Right forelimb (tissue), 1 donor: ENCODE measurements around the gene HMCN2.

Experiments
- DNase-seq: peaks from one replicate; pipeline ENCODE4 v3.0.0-alpha.2; 2018

The HMCN2 gene, protein sequence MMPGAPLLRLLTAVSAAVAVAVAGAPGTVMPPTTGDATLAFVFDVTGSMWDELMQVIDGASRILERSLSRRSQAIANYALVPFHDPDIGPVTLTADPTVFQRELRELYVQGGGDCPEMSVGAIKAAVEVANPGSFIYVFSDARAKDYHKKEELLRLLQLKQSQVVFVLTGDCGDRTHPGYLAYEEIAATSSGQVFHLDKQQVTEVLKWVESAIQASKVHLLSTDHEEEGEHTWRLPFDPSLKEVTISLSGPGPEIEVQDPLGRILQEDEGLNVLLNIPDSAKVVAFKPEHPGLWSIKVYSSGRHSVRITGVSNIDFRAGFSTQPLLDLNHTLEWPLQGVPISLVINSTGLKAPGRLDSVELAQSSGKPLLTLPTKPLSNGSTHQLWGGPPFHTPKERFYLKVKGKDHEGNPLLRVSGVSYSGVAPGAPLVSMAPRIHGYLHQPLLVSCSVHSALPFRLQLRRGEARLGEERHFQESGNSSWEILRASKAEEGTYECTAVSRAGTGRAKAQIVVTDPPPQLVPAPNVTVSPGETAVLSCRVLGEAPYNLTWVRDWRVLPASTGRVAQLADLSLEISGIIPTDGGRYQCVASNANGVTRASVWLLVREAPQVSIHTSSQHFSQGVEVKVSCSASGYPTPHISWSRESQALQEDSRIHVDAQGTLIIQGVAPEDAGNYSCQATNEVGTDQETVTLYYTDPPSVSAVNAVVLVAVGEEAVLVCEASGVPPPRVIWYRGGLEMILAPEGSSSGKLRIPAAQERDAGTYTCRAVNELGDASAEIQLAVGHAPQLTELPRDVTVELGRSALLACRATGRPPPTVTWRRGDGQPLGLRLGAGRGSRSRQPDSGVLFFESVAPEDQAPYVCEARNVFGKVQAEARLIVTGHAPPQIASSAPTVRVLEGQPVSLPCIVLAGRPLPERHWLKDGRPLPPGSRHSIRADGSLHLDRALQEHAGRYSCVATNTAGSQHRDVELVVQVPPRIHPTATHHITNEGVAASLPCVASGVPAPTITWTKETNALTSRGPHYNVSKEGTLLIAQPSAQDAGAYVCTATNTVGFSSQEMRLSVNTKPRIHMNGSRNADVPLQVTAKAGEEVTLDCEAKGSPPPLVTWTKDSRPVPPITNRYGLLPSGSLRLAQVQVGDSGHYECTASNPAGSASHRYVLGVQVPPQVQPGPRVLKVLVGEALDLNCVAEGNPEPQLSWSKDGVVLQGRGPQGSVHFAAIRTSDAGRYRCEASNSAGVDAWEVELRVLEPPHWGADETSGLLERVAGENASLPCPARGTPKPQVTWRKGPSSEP (N-terminal part only)

DNA sequence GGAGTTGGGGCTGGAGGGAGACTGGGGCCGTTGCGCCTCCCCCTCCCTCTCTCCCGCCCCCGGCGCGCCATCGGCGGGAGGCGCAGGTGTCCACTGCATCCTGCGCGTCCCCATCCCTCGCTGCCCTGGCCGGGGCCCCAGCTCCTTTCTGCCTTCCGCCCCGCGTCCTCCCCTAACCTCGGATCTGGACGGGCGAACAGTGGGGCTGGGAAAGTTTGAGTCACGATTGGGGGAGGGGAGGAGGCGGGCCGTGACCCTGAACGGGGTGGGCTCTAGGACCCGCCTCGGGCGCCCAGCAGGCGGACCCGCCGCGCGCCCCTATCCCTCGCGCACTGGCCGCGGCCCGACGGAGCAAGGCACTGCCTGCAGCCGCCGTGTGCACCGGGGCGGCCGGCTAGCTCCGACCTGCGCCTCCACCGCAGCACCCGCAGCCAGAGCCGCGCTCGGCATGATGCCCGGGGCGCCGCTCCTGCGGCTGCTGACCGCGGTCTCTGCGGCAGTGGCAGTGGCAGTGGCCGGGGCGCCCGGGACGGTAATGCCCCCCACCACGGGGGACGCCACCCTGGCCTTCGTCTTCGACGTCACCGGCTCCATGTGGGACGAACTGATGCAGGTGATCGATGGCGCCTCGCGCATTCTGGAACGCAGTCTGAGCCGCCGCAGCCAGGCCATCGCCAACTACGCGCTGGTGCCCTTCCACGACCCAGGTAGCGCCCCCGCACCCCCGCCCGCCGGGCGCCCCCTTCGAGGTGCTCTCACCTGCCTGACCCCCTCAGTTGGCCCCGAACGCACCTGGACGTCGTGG is at the start of gene HMCN2:
Gene HMCN2 (plus strand): TSS at position 330 of the 805 bp plus-strand sequence. CDS start 119 bp downstream, at position 449.
- no peak for DNase-seq

DNA sequence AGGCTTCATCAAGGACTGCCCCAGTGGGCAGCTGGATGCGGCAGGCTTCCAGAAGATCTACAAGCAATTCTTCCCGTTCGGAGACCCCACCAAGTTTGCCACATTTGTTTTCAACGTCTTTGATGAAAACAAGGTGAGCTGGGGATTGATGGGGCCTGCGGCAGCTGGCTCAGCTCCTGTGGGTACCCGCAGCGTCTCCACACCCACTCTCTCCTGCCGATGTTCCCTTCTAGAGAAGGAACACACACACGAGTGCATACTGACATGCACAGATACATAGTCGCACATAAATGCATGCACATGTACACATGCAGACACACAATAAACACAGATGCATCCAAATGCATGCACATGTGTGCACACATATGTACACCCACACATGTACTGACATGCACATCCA is 47.7 kb upstream of the HMCN2 start:
- no peak for DNase-seq

DNA sequence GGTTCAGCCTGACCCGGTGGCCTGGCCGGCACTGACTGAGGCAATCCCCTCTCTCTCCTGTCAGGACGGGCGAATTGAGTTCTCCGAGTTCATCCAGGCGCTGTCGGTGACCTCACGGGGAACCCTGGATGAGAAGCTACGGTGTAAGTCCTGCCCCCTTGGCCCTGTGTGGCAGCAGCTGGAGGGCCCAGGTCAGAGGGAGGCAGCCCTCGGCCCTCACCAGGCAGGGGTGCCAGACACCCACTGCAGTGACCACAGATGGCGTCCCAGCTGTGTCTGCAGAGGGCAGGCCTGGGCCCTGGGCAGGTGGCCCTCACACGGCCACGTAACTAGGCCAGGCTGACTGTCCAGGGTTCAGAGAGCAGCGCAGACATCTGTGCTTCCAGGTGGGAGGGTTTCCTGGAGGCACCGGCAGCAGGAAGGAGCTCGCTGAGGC is 45.9 kb upstream of the HMCN2 start:
- no peak for DNase-seq

DNA sequence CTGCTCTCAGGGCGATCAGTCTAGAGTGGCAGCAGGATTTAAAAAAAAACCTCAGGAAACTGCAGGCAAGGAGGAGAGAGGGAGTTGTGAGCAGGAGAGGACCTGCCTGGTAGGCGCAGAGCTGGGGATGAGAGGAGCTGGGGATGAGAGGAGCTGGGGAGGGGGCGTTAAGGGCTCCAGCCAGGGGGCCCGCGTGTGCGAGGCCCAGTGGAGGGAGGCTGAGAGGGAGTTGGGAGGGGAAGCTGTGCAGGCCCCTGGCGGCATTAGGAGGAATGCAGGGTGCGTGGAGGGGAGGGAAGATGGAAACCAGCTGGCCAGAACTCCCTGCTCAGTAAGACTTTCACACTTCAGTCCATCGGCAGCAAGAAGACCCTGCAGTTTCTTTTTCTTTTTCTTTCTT is 45.2 kb upstream of the HMCN2 start:
- DNase-seq, result no peak

DNA sequence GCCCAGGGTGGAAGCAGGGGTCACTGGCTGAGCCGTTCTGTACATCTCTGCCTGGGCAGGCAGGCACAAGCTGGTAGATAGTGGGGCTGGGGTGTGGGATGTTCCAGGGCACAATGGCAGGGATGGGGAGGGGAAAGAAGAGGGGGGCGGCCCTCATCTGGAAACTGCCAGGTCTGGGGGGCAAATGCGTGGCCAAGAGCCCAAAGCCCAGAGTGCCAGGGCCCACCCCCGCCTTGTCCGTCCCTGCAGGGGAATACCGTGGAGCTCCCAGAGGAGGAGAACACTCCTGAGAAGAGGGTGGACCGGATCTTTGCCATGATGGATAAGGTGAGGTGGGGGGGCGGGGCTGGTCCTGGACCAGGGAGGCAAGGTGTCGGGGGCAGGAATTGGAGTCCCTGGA is 42.7 kb upstream of the HMCN2 start:
- no peak for DNase-seq

DNA sequence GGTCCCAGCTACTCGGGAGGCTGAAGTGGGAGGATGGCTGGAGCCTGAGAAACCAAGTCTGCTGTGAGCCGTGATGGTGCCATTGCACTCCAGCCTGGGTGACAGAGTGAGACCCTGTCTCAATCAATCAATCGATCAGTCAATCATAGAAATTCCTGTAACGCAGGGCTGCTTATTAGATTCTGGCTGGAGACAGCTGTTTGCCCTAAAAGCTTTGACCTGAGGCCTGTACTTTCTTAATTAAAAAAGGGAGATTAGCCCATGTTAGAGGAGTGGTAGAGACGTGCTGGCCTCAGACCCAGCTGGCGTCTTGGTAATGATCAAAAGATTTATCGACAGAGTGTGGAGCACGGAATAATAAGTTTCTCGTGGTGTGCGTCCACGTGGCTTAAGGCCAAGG is 40.5 kb upstream of the HMCN2 start:
- DNase-seq, result no peak

DNA sequence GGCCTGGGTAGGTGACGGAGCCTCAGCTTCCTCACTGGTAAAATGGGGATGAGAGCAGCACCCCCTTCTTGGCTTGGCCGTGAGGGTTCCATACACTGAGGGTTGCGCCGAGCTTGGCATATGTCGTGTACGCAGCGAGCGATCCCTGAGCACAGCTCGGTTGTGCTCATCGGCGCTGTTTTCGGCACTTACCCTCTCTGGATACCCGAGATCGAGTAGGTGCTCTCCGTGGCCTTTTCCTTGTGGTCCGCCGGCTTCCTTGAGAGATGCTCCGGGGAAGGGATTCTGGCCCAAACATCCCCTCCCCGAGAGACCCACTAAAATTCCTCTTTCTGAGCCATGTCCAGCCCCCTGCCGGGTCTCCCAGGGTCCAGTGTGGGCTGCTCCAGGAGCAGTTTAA is 40.0 kb upstream of the HMCN2 start:
- no peak for DNase-seq

DNA sequence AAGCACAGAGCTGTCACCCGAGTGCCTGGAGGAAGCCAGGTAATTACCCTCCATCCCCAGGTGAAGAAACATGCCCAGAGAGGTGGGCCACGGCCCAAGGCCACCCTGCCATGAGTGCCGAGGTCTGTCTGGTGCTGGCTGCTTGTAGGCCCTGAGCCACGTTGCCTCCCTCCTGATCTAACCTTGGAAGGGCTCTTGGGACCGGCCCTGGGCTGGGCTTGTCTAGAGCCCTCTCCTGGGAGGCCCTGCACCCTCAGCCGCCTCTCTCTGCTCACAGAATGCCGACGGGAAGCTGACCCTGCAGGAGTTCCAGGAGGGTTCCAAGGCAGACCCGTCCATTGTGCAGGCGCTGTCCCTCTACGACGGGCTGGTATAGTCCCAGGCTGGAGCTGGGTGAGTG is 39.4 kb upstream of the HMCN2 start:
- no peak for DNase-seq

DNA sequence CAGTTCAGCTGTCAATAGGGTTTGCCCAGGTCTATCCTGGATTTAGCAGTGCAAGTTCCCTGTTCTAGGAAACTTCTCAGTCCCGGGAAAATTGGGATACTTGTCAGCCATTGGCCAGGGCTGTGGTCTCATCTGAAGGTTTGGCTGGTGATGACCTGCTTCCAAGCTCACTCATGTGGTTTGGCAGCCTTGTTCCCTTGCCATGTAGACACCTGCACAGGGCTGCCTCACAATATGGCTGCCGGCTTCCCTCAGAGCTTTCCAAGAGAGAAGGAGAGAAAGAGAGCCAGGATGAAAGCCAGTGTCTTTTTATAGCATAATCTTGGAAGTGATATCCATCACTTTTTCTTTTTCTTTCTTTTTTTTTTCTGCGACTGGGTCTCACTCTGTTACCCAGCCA is 37.7 kb upstream of the HMCN2 start:
- DNase-seq, result no peak

DNA sequence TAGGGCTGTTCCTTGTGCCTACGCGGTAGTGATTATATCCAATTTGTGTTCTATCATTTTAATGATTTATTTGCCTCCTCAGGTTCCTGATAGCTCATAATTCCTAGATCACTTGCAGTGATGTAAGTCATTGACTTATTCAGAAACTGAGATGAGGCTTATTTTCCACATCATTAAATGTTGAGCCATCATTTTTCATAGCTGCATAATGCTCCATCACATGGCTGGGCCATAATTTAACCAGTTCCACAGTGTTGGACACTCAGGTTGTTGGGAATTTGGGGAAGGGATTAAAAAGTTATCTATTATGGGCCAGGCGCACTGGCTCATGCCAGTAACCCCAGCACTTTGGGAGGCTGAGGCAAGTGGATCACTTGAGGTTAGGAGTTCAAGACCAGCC is 35.8 kb upstream of the HMCN2 start:
- DNase-seq, result no peak

DNA sequence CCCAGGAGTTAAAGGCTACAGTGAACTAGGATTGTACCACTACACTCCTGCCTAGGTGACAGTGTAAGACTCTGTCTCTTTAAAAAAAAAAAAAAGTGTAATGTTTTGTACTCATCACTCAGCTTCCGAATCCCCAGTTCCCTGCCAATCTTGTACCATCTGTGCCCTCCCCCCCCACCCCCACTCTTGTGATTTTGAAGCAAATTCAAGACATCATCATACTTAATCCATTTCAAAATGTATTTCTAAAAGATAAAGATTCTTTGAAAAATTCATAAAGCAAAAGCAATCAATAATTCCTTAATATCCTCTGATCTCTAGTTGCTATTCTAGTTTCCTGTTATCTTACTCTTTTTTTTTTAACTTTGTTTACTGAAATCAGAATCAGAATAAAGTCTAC is 34.9 kb upstream of the HMCN2 start:
- DNase-seq, result no peak

DNA sequence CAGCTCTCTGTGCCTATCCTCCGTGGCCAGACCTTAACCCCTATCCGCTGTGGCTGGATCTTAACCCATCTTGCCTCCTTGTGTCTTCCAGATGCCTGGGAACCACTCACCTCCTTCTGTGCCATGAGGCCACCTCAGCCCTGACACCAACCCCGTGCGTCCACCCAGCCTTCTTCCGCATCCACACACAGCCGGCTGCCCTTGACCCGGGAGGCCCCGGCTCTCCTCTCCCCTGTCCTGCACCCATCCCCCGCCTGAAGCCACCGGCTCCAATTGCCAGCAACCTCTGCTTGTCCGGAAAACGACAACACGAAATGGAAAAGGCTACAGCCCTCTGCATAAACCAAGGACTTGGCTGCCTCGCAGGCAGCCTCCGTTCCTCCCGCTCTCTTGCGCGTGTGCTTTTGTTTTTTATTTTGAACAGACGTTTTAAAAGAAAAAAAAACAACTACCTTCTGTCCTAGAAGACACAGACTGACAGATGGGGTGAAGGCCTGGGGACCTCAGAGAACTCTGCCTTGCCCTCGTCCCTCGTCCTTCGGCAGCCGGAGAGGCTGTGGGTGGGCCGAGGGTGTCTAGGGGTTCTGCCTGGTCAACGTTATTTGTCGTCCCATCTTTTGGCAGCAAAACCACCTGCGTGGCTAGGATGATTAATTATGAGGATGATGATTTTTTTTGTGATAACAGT is 32.5 kb upstream of the HMCN2 start:
- DNase-seq, result no peak

DNA sequence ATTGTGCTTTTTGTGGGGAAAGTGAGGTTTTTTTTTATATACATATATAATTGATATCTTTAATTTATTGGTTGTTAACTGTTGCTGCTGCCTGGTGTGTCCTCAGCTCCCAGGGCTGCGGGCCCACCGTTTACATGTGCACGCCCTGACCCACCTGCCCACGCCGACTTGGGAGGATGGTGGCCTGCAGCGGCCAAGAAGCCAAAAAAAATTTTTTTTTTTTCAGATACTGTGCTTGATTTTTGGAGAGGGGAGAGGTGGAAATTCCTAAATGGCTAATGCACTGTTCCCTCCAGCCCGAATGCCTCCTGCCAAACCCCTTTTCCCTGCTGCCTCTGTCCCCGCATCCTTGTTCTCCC is 32.0 kb upstream of the HMCN2 start:
- no peak for DNase-seq

DNA sequence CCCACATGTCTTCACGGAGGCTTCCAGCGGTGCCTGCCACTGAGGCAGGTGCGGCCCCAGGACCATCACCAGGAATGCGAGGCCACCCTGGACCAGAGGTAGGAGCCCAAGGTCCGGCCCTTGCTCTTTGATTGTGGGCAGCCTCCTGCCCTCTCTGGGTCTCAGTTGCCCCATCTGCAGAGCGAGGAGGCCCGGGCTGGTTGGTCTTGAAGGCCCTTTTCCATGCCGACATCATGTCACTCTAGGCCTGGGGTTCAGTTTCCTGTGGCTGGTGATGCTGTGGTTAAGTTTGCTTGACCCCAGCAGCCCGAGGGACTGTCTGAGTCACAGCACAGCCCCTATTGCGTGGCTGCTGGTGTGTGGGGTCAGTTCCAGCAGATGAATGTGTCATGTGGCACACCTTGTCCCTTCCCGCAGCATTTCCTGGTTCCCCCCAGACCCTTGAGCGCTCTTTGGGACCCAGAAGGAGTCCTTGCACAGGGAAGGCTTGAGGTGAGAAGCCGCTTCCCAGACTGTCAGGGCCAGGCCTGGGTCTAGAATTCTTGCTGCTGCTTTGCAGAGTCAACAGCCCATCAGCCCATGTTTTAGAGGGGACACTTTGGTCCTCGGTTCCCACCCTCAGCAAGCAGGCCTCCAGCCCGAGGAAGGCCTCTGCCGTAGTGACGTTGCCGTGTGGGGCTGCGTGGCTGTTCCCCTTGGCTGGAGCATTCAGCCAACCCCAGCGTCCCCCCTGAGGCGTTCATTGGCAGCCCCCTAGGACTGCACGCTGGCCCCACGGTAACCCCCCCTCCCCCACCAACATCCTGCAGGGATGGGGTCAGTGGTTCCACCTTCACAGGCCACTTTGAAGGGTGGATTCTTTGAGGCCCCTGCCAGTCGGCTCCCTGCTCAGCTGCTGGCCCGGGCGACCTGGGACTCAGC is 31.0 kb upstream of the HMCN2 start:
- DNase-seq, result no peak

DNA sequence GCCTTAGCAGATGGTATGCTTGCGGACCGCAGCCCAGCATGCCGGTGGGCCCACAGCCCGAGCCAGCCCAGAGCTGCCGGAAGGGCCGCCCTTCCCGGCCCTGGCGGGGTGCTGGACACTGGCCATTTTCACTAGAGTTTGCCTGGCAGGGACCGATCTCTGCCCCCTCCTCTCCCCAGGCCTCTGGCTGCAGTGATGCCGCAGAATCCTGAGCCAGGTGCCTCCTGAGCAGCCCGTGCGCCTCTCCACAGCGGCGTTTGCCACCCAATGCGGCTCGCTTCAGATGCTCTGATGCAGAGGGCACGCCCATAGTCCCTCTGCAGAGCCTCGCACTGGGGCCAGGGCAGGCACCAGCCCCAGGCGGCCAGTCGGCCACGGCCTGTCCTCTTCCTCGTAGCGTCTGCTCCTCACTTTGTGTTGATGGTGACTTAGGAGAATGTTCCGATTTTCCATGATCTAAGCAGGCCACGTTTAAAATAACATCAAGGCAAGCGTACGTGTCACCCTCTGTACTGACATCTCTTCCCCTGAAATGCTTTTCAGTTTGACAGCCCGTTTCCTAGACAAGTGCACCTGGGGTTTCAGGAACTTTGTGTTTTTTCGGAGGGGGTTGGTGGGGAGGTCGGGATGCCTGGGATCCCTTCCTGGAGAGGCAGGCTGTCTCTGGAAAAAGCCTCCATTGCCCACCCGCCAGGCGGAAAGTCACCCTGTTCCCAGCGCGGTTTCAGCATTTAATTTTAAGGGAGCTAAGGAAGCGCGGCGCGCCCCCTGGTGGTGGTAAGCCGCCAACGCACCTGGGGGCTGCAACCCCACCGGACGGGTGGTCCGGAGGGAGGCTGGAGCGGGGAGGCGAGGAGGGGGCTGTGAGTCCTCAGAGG is 29.8 kb upstream of the HMCN2 start:
- DNase-seq, result peak; percentile 86

DNA sequence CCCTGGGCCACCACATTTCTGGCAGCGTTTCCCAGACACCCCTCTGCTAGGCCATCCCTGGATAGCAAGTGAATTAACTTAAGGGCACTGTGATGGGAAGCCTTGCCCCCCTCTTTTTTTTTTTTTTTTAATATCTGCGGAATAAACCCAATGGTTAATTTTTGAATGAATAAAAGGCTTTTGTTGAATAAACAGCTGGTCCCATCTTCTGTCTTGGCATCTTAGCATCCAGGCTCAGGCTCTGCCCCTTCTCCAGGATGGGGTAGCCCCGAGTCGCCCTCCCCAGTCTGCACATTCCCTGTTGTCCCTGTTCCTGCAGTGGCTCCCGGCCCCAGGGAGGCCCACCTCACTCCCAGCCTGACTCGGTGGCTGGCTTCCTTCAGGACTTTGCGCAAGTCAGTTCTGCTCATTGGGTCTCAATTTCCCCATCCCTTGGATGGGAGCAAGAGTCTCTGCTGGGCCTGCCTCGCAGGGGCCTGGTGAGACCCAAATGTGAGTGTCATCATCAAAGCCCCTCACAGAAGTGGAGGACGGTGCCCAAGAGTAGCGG is 29.0 kb upstream of the HMCN2 start:
- DNase-seq, result no peak

DNA sequence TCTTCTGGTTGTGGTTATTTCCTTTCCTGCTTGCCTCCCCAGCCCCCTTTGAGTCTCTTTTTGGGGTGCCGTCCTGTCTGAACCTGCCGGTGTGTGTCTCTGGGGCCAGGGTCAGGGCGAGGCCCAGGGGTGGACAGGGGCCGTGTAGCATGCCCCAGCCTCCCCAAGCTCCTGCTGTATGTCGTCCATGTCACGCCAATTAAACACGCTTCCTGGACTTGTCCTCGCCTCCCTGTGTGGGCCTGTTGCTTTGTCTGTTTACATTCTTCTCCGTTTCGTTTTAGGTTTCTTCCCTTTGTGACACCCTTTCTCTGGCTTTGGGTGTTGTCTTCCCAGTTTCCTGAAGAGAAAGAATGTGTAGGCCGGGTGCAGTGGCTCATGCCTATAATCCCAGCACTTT is 28.5 kb upstream of the HMCN2 start:
- no peak for DNase-seq

DNA sequence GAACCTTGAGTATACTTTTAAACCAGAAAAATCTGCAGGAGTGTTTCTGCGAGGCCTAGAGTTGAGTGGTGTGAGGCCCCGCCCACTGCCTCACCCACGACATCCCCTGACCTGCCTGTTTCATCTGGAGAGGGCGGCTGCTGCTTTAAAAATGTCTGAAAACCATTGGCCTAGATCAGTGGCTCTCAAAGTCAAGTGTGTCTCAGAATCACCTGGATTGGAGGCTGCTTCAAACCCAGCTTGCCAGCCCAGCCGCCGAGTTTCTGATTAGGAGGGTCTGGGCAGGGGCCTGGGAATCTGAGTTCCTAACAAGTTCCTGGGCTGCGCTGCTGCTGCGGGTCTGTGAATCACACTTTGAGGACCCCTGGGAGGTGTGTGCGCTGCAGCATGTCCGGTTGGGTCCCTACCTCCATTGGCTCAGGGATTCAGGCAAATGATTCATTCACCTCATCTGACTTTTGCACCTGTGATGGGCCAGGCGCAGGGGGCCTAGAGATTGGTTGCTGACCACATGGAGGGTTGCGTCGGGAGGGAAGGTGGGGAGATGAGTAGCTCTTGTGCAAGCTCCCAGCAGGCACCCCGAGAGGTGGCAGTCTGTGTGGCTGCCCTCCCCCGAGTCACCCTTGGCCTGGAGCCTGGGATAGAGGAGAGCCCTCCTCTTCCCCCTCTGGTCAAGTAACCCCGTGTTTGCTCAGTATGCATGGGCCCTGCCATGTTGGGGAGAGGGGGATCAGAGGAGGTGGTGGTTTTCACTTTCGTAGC is 27.6 kb upstream of the HMCN2 start:
- no peak for DNase-seq

DNA sequence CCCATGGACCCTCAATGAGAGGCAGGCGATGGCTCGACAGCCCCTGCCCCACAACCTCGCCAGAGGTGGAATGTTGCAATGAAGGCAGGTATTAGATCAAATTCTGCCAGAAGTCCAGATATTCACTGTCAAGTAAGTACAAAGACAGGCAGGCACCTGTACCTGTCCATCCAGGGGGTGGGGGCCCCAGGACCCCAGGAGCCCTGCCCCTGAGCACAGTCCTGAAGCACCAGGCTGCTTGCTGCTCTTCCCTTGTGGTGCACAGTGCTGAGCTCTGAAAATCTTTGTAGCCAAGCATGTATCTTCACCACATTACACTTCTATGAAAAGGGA is 26.2 kb upstream of the HMCN2 start:
- DNase-seq, result no peak
